ENCODE results near the gene RIN3. TPM values are rescaled to one million over a fixed set of nuclear protein-coding genes. Genes with fewer than 3 reads are reported as not detected.

Gene RIN3
- total and polyA plus RNA-seq, 4 donors = 5.0 to 15.6 (median 9.0) TPM

- Histone ChIP-seq H3K4me3 (ENCODE audit: low read depth in 1 of 3, low read length in 3 of 3) (no peak overlapping the region), H3K9me3 (ENCODE audit: control insufficient read depth in 4 of 4, low read length in 3 of 4) (no peaks in the 10 kb centered on the region), H3K4me1 (ENCODE audit: control insufficient read depth in 4 of 4, insufficient read depth in 4 of 4, low read length in 3 of 4) (peaks cover 24 to 36% (median 29%) of the 10 kb centered on the region in 4 donors), H3K36me3 (ENCODE audit: control insufficient read depth in 4 of 4, insufficient read depth in 3 of 4, low read depth in 1 of 4, low read length in 3 of 4) (no peaks in the 10 kb centered on the region), H3K27me3 (ENCODE audit: control insufficient read depth in 4 of 4, insufficient read depth in 4 of 4, low read length in 3 of 4) (no peaks in the 10 kb centered on the region), H3K9ac (ENCODE audit: low read depth in 1 of 2, low read length in 2 of 2) (peak overlapping the region in 1 of 2 donors; percentile 50), H3K27ac (ENCODE audit: low read depth in 1 of 2, low read length in 2 of 2) (peak overlapping the region; percentile 68 to 81)
- no peak for TF ChIP-seq HNF4G (IDR thresholded peaks at IDR 0.05)
- peak; percentile 50 to 73 for TF ChIP-seq HNF4A (conservative IDR thresholded peaks at IDR 0.05)
- TF ChIP-seq RXRA (IDR thresholded peaks at IDR 0.05) = peak; percentile 62 to 65
- peak in 1 of 2 donors; percentile 30 for TF ChIP-seq EGR1 (IDR thresholded peaks at IDR 0.05; ENCODE audit: low read depth in 2 of 2)
- peak; percentile 52 for TF ChIP-seq SP1 (IDR thresholded peaks at IDR 0.05)
- TF ChIP-seq YY1 (IDR thresholded peaks at IDR 0.05) = peak; percentile 82
- peak; percentile 81 for TF ChIP-seq MAX (IDR thresholded peaks at IDR 0.05)
- TF ChIP-seq FOXA1 (IDR thresholded peaks at IDR 0.05) = no peak
- no peak for TF ChIP-seq TAF1 (conservative IDR thresholded peaks at IDR 0.05)
- no peak for TF ChIP-seq ATF3 (IDR thresholded peaks at IDR 0.05)
- peak; percentile 78 for TF ChIP-seq NR2F2 (IDR thresholded peaks at IDR 0.05)
- TF ChIP-seq ZBTB33 (IDR thresholded peaks at IDR 0.05) = peak; percentile 16
- TF ChIP-seq FOXA2 (IDR thresholded peaks at IDR 0.05) = no peak
- TF ChIP-seq JUND (IDR thresholded peaks at IDR 0.05) = peak; percentile 83
- TF ChIP-seq CTCF (IDR thresholded peaks at IDR 0.05; ENCODE audit: low read depth, low read length, missing input control) = no peak
- TF ChIP-seq GABPA (IDR thresholded peaks at IDR 0.05 in 1 of 2, conservative IDR thresholded peaks at IDR 0.05 in 1 of 2) = no peak
- no peak for TF ChIP-seq REST (IDR thresholded peaks at IDR 0.05)
- peak; percentile 22 to 50 for TF ChIP-seq RAD21 (IDR thresholded peaks at IDR 0.05)
- no peak for DNase-seq (ENCODE audit: low spot score)
- 13% methylated on average over 6 of the region's 6 CpGs for WGBS
These were observed 27.0 kb downstream of the RIN3 start for GRCh38 chr14:92540472-92541048.

Measured in liver (tissue), 9 donors.